CD14-positive monocyte (primary cell): Measurements from ENCODE around the gene FZD7. TPM values are rescaled to one million over a fixed set of nuclear protein-coding genes. Genes with fewer than 3 reads are reported as not detected.
A peak's percentile ranks its signal among the peaks of the same experiment; 100 is the strongest.

Source experiments
- DNase-seq, 3 donors: peaks; one replicate each; pipeline ENCODE4 v3.0.0-alpha.2; 2011 to 2022
- H2AFZ ChIP-seq: 2 replicates; pipeline ENCODE4 v1.6.0; 2012; ENCODE audit warnings: mild to moderate bottlenecking, low read depth, low read length, inconsistent platforms; ENCODE audit not compliant: insufficient read depth, poor library complexity, severe bottlenecking
- H3K27ac ChIP-seq, 2 donors: 1 replicate in 1 of 2; 2 replicates in 1 of 2; pipeline ENCODE4 v1.5.1; 2012 to 2013; ENCODE audit warnings: low read length in 2 of 2, control low read depth in 1 of 2, inconsistent platforms in 1 of 2, low read depth in 1 of 2, mild to moderate bottlenecking in 1 of 2
- H3K27me3 ChIP-seq, 2 donors: one replicate each; pipeline versions ENCODE4 v1.6.0 to v1.6.1; 2011 to 2013; ENCODE audit warnings: low read length in 2 of 2; ENCODE audit not compliant: control insufficient read depth in 2 of 2, insufficient read depth in 2 of 2
- H3K36me3 ChIP-seq, 2 donors: replicated peaks in 1 of 2; 1 replicate in 1 of 2; 2 replicates in 1 of 2; pipeline versions ENCODE4 v1.5.1 to v1.6.1; 2012 to 2013; ENCODE audit warnings: low read length in 2 of 2, control low read depth in 1 of 2, inconsistent platforms in 1 of 2, mild to moderate bottlenecking in 1 of 2; ENCODE audit not compliant: insufficient read depth in 2 of 2, control insufficient read depth in 1 of 2
- H3K4me1 ChIP-seq, 2 donors: 1 replicate in 1 of 2; 2 replicates in 1 of 2; pipeline versions ENCODE4 v1.5.1 to v1.6.1; 2012 to 2013; ENCODE audit warnings: low read length in 2 of 2, control low read depth in 1 of 2, inconsistent platforms in 1 of 2, mild to moderate bottlenecking in 1 of 2, moderate library complexity in 1 of 2; ENCODE audit not compliant: insufficient read depth in 2 of 2, control insufficient read depth in 1 of 2
- H3K4me2 ChIP-seq: replicated peaks from 2 replicates; pipeline ENCODE3; 2012; ENCODE audit warnings: low read length, moderate library complexity, mild to moderate bottlenecking; ENCODE audit not compliant: poor library complexity, severe bottlenecking; ENCODE audit errors: extremely low read depth
- H3K4me3 ChIP-seq, 3 experiments: fragments of 200-600 bp in 1 of 3; sonication (generic) in 1 of 3; replicated peaks in 1 of 3; 1 replicate in 2 of 3; 2 replicates in 1 of 3; pipeline ENCODE4 v1.5.1; 2011 to 2013; ENCODE audit warnings: low read length in 3 of 3, mild to moderate bottlenecking in 3 of 3, control low read depth in 2 of 3, low read depth in 2 of 3, inconsistent platforms in 1 of 3, moderate library complexity in 1 of 3
- H3K79me2 ChIP-seq: 2 replicates; pipeline ENCODE4 v1.6.0; 2012; ENCODE audit warnings: mild to moderate bottlenecking, control low read depth, inconsistent platforms, low read length, moderate library complexity; ENCODE audit not compliant: insufficient read depth
- H3K9ac ChIP-seq: 2 replicates; pipeline ENCODE4 v1.6.0; 2017; ENCODE audit warnings: low read length, mild to moderate bottlenecking; ENCODE audit not compliant: insufficient read depth, poor library complexity, severe bottlenecking
- H3K9me3 ChIP-seq, 2 donors: replicated peaks in 1 of 2; 1 replicate in 1 of 2; 2 replicates in 1 of 2; pipeline versions ENCODE4 v1.5.1 to v1.6.1; 2012 to 2013; ENCODE audit warnings: low read length in 2 of 2, control low read depth in 1 of 2; ENCODE audit not compliant: control insufficient read depth in 1 of 2, insufficient read depth in 1 of 2
- H4K20me1 ChIP-seq: 2 replicates; pipeline ENCODE4 v1.6.0; 2012; ENCODE audit warnings: mild to moderate bottlenecking, low read length, control low read depth, moderate library complexity; ENCODE audit not compliant: insufficient read depth
- H3K27ac Mint-ChIP-seq, 7 donors: one replicate each; pipeline ENCODE4 v1.8.0; 2020; ENCODE audit warnings: mild to moderate bottlenecking in 7 of 7, mixed read lengths in 7 of 7, moderate library complexity in 6 of 7, inconsistent platforms in 2 of 7
- H3K27me3 Mint-ChIP-seq, 3 donors: one replicate each; pipeline ENCODE4 v1.8.0; 2021 to 2022; ENCODE audit warnings: low read depth in 3 of 3, mild to moderate bottlenecking in 3 of 3, mixed read lengths in 3 of 3, moderate library complexity in 3 of 3, inconsistent platforms in 1 of 3
- H3K36me3 Mint-ChIP-seq, 2 donors: one replicate each; pipeline ENCODE4 v1.8.0; 2020; ENCODE audit warnings: mixed read lengths in 2 of 2, inconsistent platforms in 1 of 2, mild to moderate bottlenecking in 1 of 2
- H3K4me1 Mint-ChIP-seq: one replicate; pipeline ENCODE4 v1.8.0; 2020; ENCODE audit warnings: mild to moderate bottlenecking, mixed read lengths
- H3K4me3 Mint-ChIP-seq, 2 donors: one replicate each; pipeline ENCODE4 v1.8.0; 2020; ENCODE audit warnings: mild to moderate bottlenecking in 2 of 2, mixed read lengths in 2 of 2, moderate library complexity in 1 of 2
- H3K9me3 Mint-ChIP-seq, 7 donors: one replicate each; pipeline ENCODE4 v1.8.0; 2020 to 2022; ENCODE audit warnings: mixed read lengths in 7 of 7, mild to moderate bottlenecking in 6 of 7, moderate library complexity in 6 of 7, inconsistent platforms in 2 of 7
- WGBS: methylation state at CpG from one replicate; pipeline ENCODE4 v1.1.5; 2013; ENCODE audit warnings: missing lambda C conversion rate; ENCODE audit not compliant: insufficient coverage; 5-methylcytosine and 5-hydroxymethylcytosine counted together
- intact Hi-C, 2 donors: fragments of 100-400 bp; cut with micrococcal nuclease; formaldehyde crosslinking; loops; one replicate each; pipeline versions ENCODE4 v1.15.0 to v1.15.1; 2023
- polyA plus RNA-seq, 3 donors: library from polyadenylated mRNA; depleted of rRNA in 1 of 3; unstranded in 2 of 3; stranded (reverse) in 1 of 3; fragments of 300-500 nt in 2 of 3; fragments of >200 nt in 1 of 3; fragmentation: Illumina TruSeq in 2 of 3; gene quantifications; 1 replicate in 2 of 3; 2 replicates in 1 of 3; pipeline ENCODE4 v1.2.3, GENCODE V29; 2012 to 2021
- TF ChIP-seq, protein P1 (sequence below): fragments of 200-600 bp; IDR thresholded peaks from one replicate; pipeline ENCODE4 v1.8.0; 2022; ENCODE audit warnings: antibody characterized with exemption, mild to moderate bottlenecking

FZD7 gene
- polyA plus RNA-seq, 3 donors, result 0.05 to 0.28 TPM; not detected in 1

DNA sequence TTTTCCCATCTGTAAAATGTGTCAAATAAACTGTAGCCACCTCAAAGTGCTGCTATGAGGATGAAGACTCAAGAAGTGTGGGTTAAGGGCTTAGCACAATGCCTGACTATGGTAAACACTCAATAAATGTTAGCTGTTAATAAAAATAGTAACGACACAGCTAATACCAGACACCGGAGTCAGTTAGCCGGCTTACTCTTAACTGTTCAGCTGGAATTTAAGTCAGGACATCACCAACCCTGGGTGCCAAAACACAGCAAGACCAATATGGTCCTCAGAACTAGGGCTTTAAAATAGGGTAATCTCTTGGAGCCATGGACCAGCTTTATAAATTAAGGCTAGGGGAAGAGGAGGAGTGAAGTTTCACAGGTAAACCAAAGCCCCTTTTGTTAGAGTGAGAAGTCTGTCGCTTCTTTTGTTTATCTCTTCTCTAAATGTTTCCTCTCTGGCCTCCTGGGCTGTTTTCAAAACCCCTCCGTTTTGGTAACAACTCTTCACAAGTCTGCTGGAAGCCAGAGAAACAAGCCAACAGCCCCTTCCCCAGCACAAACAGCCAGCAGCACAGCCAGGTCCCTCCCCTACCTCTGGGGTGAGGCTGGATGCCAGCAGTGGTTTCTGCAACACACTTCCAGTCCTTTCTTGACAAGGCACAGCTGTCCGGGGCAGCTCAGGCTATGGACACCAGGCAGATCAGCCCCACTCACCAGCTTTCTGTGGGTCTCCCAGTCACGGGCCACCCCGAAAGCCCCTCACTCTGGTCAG lies 13.8 kb upstream of the FZD7 start:
- no peak for DNase-seq
- Histone ChIP-seq H3K36me3 (no peaks in the 10 kb centered on the region), H3K9ac (no peak overlapping the region), H3K27ac (no peak overlapping the region), H2AFZ (no peak overlapping the region), H3K4me3 (no peak overlapping the region), H3K9me3 (no peaks in the 10 kb centered on the region), H3K4me2 (no peak overlapping the region), H3K79me2 (no peaks in the 10 kb centered on the region), H3K4me1 (no peaks in the 10 kb centered on the region), H4K20me1 (no peaks in the 10 kb centered on the region), H3K27me3 (no peaks in the 10 kb centered on the region)
- Mint-ChIP-seq H3K27me3 (peaks cover 3 to 8% (median 8%) of the 10 kb centered on the region in 3 donors), H3K4me1 (no peaks in the 10 kb centered on the region), H3K4me3 (peak overlapping the region in 1 of 2 donors; percentile 60), H3K36me3 (no peaks in the 10 kb centered on the region), H3K9me3 (peaks cover 0 to 5% (median 4%) of the 10 kb centered on the region in 7 donors), H3K27ac (no peak overlapping the region)
- intact Hi-C loops, result no loop called here
- TF ChIP-seq, protein P1, sequence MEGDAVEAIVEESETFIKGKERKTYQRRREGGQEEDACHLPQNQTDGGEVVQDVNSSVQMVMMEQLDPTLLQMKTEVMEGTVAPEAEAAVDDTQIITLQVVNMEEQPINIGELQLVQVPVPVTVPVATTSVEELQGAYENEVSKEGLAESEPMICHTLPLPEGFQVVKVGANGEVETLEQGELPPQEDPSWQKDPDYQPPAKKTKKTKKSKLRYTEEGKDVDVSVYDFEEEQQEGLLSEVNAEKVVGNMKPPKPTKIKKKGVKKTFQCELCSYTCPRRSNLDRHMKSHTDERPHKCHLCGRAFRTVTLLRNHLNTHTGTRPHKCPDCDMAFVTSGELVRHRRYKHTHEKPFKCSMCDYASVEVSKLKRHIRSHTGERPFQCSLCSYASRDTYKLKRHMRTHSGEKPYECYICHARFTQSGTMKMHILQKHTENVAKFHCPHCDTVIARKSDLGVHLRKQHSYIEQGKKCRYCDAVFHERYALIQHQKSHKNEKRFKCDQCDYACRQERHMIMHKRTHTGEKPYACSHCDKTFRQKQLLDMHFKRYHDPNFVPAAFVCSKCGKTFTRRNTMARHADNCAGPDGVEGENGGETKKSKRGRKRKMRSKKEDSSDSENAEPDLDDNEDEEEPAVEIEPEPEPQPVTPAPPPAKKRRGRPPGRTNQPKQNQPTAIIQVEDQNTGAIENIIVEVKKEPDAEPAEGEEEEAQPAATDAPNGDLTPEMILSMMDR, result no peak
- WGBS, result 75% methylated on average over 5 of the region's 8 CpGs

DNA sequence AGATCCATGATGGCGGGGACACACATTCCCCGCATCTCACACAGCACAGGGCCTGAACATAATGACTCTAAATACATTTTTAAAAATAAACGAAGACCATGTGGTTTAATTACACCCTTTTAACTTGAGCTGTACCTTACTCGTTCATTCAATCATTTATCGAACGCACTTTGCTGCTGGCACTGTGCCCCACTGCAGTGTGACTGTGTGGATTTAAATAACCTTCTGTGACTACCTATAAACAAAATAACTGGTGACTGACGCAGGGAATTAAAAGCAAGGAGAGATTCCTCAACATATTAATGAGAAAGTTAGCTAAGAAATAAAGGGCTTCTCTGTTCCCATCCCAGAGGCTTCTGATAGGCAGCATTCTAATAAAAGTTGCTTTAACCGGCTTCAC lies 10.9 kb upstream of the FZD7 start:
- intact Hi-C loops, result loop anchor here in 1 of 2 donors (2.0 kb wide), 1 partner anchor 24 kb away; no protein-coding TSS in a partner anchor
- Histone ChIP-seq H3K4me1 (no peaks in the 10 kb centered on the region), H3K4me3 (no peak overlapping the region), H3K36me3 (no peaks in the 10 kb centered on the region), H2AFZ (no peak overlapping the region), H4K20me1 (no peaks in the 10 kb centered on the region), H3K9me3 (no peaks in the 10 kb centered on the region), H3K9ac (no peak overlapping the region), H3K27me3 (peaks cover 0 to 2% of the 10 kb centered on the region in 2 donors), H3K27ac (no peak overlapping the region), H3K79me2 (no peaks in the 10 kb centered on the region), H3K4me2 (no peak overlapping the region)
- H3K4me3 Mint-ChIP-seq, result no peak overlapping the region
- TF ChIP-seq, protein P1, result no peak
- H3K27me3 Mint-ChIP-seq, result peaks cover 2 to 10% (median 6%) of the 10 kb centered on the region in 3 donors
- no peaks in the 10 kb centered on the region for H3K4me1 Mint-ChIP-seq
- no peak overlapping the region for H3K27ac Mint-ChIP-seq
- WGBS, result 100% methylated on average over 1 of the region's 8 CpGs
- no peaks in the 10 kb centered on the region for H3K36me3 Mint-ChIP-seq
- DNase-seq, result no peak
- H3K9me3 Mint-ChIP-seq, result no peaks in the 10 kb centered on the region
